Progenitor cell of endocrine pancreas (in vitro differentiated cells): Measurements from ENCODE around the gene GCNA. TPM values are rescaled to one million over a fixed set of nuclear protein-coding genes. Genes with fewer than 3 reads are reported as not detected.

Experiments
- DNase-seq: peaks from one replicate; pipeline ENCODE4 v3.0.0; 2021; ENCODE audit warnings: low spot score; ENCODE audit not compliant: unreplicated experiment
- H3K27ac Mint-ChIP-seq: 2 replicates; pipeline ENCODE4 v1.8.0; 2021; ENCODE audit warnings: mild to moderate bottlenecking, moderate library complexity, mixed read lengths
- H3K27me3 Mint-ChIP-seq: 2 replicates; pipeline ENCODE4 v1.8.0; 2021; ENCODE audit warnings: mixed read lengths
- H3K36me3 Mint-ChIP-seq: 2 replicates; pipeline ENCODE4 v1.8.0; 2022; ENCODE audit warnings: mixed read lengths; ENCODE audit not compliant: insufficient read depth
- H3K4me1 Mint-ChIP-seq: 2 replicates; pipeline ENCODE4 v1.8.0; 2021; ENCODE audit warnings: low read depth, mixed read lengths
- H3K4me3 Mint-ChIP-seq: 2 replicates; pipeline ENCODE4 v1.8.0; 2021; ENCODE audit warnings: low read depth, mild to moderate bottlenecking, moderate library complexity, mixed read lengths
- H3K9me3 Mint-ChIP-seq: 2 replicates; pipeline ENCODE4 v1.8.0; 2021; ENCODE audit warnings: low read depth, mixed read lengths
- CTCF ChIP-seq: fragments of 200-600 bp; sonication (generic); IDR thresholded peaks from one replicate; pipeline ENCODE4 v1.5.0; 2021; ENCODE audit warnings: antibody characterized with exemption, mild to moderate bottlenecking; ENCODE audit not compliant: unreplicated experiment
- total RNA-seq: library from RNA; stranded (reverse); gene quantifications from 2 replicates; pipeline ENCODE4 v1.2.1, GENCODE V29; 2021

The GCNA gene
- total RNA-seq, 1 donor from 2014 or later: 2.7 TPM

- Mint-ChIP-seq H3K36me3 (peaks cover 12% of the 10 kb centered on the region), H3K4me1 (peaks cover 3% of the 10 kb centered on the region), H3K27me3 (no peaks in the 10 kb centered on the region), H3K27ac (no peak overlapping the region), H3K4me3 (no peak overlapping the region), H3K9me3 (peaks cover 4% of the 10 kb centered on the region)
- TF ChIP-seq CTCF: no peak
- no peak for DNase-seq
These were observed 35.8 kb upstream of the GCNA start for GRCh38 chrX:71542411-71542810.

DNA sequence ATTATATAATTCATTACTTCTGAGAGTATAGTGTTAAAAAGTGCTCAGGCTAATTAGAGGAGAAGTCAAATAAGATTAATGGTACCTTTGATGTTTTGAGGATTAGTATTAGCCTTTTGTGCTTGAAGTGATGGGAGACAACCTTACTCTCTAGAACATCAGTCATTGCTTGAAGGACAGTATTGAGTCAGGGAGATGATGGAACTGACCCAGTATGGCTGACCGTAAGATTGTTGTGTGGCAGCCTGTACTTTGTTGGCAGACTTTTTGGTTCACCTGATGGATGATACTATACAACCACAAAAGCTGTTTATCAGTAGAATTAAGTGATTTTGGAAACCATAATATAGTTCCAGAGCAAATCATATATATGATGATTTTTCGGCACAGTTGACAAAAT, 35.4 kb upstream of the GCNA start:
- no peak overlapping the region for H3K27ac Mint-ChIP-seq
- H3K36me3 Mint-ChIP-seq: peaks cover 11% of the 10 kb centered on the region
- H3K9me3 Mint-ChIP-seq: peaks cover 4% of the 10 kb centered on the region
- H3K4me3 Mint-ChIP-seq: no peak overlapping the region
- no peaks in the 10 kb centered on the region for H3K27me3 Mint-ChIP-seq
- DNase-seq: no peak
- H3K4me1 Mint-ChIP-seq: peaks cover 3% of the 10 kb centered on the region
- TF ChIP-seq CTCF: no peak

DNA sequence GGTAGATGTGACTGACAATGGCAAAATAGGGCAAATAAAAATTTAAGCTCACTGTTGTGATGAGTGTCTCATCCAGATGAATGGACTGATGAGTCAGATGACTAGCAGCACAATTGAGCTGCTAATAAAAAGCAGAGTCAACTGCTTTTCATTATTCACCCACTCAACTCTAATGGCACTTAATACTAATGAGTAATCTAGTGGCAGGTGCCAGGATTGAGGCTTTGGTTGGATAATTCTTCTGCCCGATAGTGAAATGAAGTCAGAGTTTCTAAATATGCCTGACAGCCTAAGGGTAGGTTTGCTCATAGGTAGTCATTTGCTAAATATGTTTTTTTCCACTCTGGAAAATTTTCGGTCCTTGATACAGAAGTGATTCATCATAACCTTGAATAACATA, 34.9 kb upstream of the GCNA start:
- no peak overlapping the region for H3K27ac Mint-ChIP-seq
- no peak for TF ChIP-seq CTCF
- peaks cover 4% of the 10 kb centered on the region for H3K9me3 Mint-ChIP-seq
- peaks cover 3% of the 10 kb centered on the region for H3K4me1 Mint-ChIP-seq
- no peak for DNase-seq
- H3K4me3 Mint-ChIP-seq: no peak overlapping the region
- H3K27me3 Mint-ChIP-seq: no peaks in the 10 kb centered on the region
- H3K36me3 Mint-ChIP-seq: peaks cover 12% of the 10 kb centered on the region

- no peaks in the 10 kb centered on the region for H3K4me1 Mint-ChIP-seq
- H3K36me3 Mint-ChIP-seq: peaks cover 12% of the 10 kb centered on the region
- no peak overlapping the region for H3K27ac Mint-ChIP-seq
These were observed 32.9 kb upstream of the GCNA start for GRCh38 chrX:71545364-71545763.

DNA sequence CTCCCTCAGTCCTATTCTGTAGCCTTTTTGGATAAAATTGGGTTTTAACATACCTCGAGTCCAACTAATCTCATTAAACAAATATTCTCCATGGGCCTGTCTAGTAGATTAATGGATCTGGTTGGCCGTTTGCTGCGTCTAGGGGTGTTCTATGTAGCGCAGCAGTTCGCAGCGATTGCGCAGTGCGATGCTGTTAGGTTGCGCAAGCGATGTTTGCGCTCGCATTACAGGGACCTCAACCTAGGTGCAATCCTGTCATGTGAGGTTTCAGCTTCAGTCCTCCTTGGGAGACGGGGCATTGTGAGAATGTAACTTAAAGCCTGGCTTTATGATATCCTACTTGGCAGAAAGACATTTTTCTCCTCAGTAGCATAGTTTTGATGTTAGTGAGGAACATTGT, 31.4 kb upstream of the GCNA start:
- Mint-ChIP-seq H3K27me3 (no peaks in the 10 kb centered on the region), H3K27ac (no peak overlapping the region), H3K9me3 (no peaks in the 10 kb centered on the region), H3K4me3 (no peak overlapping the region), H3K36me3 (peaks cover 10% of the 10 kb centered on the region), H3K4me1 (no peaks in the 10 kb centered on the region)
- no peak for TF ChIP-seq CTCF
- DNase-seq: no peak

More at GRCh38 chrX:71545364-71545763, 32.9 kb upstream of the GCNA start:
- H3K27me3 Mint-ChIP-seq: no peaks in the 10 kb centered on the region
- H3K4me3 Mint-ChIP-seq: no peak overlapping the region
- TF ChIP-seq CTCF: no peak
- no peak for DNase-seq
- peaks cover 4% of the 10 kb centered on the region for H3K9me3 Mint-ChIP-seq
